NCI-H1417 treated with DMSO at 0.1 percent for 48 hours (cell line): ENCODE results near the gene FGD5.

Experiments
- DNase-seq: peaks from one replicate; lab custom pipeline; 2025; lab: John Stamatoyannopoulos, UW

FGD5 gene

DNA sequence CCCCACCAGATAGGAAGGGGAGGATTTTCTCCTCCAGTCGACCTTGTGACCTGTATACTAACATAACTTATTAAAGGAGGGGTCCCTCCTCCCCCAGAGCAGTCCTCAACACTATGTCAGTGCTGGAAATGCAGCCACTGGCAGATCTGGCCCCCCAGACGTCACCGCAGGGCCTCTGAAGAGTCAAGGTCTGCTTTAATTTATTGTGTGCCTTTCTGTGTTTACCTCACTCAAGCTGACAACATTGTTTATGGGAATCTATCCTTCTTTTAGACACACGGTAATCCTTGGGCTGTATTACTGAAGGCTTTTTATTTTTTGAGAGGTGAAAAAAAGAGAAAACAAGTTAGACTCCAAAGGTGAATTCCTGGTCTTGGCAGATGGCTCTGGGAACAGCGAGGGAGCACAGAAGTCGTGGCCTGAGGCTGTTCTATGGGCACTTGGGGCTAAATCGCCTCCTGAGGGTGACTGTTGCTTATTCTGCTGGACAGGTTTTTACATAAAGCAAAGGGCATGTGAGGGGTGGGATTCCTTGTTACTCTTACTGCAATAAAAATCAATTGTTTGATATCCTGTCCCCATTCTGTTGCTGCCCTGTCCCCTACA, 115.2 kb downstream of the FGD5 start:
- no peak for DNase-seq

DNA sequence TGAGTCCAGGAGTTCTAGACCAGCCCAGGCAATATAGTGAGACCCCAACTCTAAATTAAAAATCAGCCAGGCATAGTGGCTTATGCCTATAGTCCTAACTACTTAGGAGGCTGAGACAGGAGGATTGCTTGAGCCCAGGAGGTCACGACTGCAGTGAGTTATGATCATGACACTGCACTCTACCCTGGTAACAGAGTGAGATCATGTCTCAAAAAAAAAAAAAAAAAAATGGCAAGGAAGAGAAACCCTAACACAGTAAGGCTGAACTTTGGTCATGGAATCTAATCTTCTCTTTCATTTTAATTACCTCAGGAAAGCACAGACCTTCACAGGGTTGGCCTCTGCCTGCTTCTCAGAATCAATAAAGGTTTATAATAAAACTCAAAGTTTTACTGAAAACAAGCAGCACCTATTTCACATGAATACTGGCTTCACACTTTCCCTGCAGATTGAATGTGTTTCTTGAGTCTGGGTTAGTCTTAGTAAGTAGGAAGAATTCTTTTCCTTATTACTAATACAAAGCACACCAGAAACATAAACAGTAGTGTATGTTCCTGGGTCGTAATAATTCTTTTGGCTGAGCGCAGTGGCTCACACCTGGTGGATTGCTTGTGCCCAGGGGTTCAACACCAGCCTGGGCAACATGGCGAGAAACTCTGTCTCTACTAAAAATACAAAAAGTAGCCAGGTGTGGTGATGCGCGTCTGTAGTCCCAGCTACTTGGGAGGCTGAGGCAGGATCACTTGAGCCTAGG, 117.0 kb downstream of the FGD5 start:
- no peak for DNase-seq

DNA sequence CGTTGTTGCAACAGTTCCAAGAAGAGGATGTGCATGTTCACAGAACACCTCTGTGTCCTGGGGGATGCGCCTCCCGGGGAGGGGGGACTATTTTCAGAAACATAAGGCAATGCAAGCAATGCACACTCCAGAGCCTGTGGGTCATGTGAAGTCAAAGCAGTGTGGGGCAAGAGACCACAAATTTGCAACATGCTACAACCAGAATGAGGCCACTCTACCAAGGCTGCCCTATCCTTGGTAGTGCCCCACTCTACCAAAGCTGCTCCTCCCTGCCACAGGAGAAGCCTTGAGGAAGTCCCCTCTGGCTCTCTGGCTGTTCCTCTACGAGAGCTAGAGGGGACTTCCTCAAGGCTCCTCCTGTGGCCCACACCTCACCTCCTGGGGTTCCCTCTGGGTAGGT, 120.2 kb downstream of the FGD5 start:
- DNase-seq = no peak

DNA sequence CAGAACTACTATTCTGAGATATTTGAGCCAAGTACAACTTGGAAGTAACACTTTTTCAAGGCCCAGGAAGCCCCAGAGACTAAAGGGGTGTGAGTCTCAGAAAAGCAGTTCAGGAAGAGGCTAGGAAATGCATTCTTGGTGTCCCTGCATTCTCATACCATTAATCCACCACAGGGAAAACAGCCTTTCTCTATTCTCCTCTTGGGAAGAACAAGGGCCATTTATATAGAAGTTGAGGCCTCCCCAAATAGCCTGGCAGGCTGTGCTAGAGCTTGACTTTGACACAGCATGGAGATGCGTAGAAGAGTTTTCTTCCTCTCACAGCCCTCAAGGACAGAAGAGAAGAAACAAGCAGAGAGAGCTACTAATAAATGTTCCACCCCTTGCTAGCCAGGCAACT, 123.1 kb downstream of the FGD5 start:
- no peak for DNase-seq

DNA sequence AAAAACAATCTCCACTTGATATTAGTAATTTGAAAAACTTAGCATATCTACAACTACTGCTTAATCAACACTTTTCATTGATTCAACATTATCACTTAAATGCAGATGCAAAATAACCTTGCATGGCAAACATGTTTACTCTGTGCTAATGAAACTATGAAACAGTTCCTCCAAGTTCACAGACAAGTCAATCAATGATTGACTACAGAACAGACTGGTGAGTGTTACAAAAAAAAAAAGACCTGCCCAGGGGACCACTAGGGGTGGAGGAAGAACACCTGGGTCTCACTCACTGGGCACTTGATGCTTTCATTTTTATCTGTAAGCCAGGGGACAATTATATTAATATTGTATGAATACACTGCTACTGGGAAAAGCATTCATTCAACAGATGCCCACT, 124.3 kb downstream of the FGD5 start:
- DNase-seq = no peak

DNA sequence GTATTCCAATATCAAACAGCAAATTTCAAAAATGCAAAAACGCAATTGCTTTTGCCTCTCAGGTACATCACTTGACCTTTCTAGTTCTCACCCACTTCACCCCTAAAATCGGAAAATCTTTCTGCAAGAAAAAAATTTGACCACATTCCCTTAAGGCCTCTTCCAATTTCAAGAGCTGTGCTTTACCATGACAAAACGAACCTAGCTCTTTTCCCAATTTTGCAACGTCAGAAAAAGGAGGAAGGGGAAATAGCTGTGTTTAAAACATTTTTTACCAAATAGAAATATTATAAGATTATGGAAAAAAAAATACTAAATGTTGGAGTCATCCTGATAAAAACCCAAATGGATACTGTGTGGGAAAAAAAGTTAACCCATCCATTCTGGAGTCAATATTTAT, 127.5 kb downstream of the FGD5 start:
- no peak for DNase-seq

DNA sequence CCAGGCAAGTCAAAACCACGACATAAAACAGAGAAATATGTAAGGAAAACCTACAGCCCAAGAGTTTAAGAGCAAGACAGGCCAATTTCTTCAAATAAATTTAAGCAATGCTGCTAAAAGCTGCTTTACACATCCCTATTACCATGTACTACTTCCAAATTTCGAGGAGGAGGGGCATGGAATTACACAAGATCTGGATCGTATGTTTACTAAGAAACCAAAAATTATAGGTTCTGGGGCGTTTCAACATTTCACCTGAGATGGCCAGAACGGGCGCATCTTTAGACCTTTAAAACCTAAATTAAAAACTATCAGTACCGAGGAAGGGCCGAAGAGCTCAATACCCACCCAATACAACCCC, 128.0 kb downstream of the FGD5 start:
- DNase-seq = no peak

DNA sequence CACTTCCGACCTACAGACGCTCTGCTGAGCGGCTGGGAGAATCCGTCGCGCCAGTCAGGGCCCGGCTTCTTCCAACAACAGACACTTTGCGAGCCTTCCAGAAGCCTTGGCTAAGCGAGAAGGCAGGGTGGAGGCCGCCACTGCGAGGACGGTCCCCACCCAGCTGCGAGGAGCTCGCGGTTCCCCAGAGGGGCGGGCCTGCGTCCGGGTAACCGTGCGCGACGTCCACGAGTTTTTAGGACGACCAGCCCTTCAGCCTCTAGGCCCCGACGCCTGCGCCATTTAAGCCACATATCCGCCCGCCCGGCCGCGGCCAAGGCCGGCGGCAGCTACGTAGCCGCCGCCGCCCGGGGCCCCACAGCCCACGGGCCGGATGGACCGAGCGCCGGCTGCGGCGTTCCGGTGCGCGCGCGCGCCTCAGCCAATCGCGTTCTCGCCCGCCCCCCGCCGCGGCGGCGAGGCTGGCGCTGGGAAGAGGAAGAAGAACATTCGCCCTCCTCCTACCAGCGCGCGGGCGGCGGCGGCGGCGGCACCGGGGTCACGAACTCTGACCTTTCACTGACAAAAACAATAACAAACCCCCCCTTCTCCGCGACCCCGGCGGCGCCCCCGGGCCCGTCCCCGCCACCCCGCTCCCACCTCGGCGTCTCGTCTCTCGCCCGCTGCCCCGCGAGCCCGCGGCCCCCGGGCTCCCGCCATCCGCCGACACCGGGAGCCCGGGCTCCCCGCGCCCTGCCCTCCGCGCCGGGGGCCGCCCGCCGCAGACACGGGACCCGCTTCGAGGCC, 128.5 kb downstream of the FGD5 start, which contains the start of gene NR2C2:
Gene NR2C2 (plus strand): TSS at position 484 of the 786 bp plus-strand sequence. CDS start 56,332 bp downstream, outside the sequence.
- peak; percentile 9 for DNase-seq

DNA sequence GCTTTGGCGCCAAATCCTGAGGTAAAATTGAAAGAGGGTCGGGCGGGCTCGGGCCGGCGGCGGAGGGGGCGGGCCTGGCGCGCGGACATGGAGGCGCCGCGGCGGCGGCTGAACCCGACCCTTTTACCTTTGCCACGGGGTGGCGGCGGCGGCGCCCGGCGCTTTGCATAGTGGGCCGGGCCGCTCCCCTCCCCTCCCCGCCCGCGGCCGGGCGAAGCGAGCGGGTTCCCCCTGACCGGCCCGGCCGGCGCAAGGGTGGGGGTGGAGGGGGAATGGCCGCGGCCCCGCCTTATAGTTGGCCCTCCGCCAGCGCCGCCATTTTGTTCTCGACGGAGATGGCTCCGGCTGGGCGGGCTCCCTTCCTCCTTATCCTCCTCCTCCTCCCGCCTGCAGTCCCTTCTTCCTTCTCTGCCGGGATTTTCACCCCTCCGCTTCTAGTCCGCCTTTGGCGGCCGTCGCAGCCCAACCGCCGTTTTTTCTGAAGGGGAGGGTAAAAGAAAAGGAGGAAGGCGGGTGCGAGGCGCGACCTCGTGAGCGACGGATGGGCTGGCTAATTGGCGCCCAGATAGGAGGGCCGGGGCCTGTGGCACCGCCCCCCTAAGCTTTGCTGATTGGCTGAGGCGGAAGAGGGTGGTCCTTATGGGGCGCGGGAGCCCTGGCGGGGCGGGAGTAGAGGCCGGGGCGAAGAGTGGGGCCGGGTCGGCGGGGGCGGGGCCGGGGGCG, 129.3 kb downstream of the FGD5 start:
- peak; percentile 56 for DNase-seq

DNA sequence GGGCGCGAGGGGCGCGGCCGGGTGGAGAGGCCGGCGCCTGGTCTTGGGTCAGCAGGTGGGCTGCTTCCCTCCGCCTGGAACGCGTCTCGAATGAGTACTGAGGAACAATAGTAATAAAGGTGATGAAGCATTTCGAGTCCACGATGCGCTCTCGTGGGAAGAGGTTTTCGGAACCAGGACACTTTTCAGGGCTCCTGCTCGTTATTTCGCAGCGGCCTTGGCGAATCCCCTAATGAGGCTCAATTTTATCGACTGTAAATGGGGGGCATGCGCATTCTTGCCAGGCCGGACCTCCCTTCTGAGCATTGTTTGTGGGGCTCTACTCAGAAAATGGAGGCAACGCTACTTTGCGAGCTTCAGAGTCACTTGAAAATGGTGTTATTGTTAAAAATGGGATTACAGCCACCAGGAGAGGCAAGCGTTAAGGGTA, 129.9 kb downstream of the FGD5 start:
- no peak for DNase-seq

DNA sequence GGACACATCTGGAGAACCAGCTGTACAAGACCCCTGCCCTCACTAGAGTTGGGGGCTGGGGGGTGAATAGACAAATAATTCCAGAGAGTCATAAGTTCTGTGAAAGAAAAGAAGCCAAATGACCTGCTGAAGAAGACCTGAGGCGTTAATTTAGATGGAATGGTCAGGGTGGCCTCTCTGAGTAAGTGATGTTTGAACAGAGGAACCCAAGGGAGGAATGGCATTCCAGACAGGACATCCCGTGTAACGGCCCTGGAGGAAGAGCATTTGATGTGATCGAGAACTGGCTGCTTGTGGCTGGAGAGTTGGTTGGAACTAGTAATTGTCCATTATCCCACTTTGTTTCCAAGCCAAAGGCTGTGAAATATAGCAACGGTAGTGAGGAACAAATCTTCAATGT, 130.4 kb downstream of the FGD5 start:
- DNase-seq = no peak

DNA sequence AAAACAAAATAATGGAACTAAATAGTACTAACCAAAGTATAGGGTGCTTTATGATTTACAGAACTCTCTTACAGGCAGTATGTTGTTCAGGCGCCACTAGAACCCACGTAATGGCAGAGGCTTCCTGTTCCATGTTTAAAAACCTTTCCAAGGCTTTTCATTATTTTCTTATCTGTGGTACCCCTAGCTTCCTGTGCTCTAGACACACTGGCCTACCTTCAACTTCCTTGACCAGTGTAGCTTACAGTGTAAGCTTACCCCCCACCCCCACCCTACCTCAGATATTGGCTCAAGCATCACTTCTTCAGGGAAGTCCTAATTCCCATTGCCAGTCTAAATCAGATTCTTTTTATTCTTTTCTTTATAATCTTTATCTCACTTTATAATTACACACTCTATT, 131.5 kb downstream of the FGD5 start:
- no peak for DNase-seq

DNA sequence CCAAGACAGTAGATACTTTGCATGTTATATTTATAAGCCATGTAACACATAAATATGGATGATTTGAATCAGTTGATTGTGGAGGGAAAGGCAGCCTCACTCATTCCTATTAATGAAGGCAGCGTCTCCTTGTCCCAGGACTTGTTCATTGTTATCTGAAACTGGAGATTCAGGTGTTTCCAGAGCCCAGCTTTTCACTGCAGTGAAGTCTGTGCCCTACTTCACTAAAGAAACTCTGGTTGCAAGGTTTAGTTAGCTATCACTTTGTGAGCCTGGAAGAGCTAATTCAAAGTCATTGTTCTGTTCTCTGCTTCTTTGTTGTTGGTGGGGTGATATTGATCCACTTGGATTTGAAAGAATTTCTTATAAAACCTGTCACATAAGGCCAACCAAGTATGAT, 138.4 kb downstream of the FGD5 start:
- no peak for DNase-seq

DNA sequence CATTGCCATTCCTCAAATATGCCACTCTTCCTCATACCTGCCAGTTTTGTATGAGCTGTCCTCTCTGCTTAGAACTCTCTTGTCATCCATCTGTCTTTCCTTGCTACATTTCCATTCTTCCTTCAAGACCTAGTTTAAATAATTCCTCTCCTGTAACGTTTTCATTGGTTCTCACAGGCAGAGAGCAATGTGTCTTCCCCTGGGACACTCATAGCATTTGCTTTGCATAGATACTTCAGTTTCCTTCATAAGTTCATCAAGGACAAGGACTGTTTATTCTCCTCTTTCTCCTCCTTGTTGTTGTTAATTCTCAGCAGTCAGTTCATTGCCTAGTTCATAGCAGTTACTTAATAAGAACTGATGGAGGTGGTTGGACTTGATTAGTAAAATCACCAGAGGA, 139.2 kb downstream of the FGD5 start:
- DNase-seq = no peak

DNA sequence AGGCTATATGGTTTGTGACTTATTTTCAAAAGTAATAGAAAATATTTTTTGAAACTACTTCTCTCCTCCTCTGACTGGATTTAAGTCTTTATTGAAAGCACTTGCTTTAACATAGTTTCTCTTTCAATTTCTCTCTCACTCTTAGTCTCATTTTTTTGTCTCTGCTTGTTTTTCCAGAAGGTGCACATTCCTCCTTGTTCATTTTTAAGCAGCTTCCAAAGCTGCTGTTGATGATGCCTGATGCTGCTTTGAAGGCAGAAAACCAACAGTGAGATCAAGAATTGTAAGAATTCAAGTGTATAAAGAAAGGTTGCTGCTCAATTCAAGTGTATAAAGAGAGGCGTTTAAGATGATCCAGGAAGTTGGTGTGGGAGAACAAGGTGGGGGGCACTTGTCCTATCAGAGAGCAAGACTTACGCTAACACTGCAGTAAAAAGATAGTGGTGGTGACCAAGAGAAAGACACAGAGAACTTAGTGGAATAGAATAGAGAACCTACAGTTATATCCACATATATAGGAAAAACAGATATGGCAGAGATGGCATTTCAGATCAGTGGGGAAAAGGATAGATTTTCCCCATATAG, 140.7 kb downstream of the FGD5 start:
- DNase-seq = no peak

DNA sequence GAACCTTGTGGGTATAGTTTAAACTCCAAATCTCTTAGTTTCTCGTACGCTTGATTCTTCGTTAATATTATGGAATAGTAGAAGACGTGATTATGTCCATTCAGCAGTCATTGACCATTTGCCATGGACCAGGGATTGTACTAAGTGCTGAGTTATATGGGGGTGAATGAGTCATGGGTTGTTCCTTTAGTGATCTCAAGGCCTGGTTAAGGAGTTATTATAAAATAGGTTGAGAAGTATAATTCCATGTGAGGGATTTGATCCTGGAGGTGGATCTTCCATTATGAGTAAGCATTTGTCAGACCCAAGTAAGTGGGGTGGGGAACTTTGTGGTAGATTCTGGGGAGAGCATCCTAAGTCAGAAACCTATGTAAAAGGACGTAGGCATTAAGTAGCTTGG, 144.0 kb downstream of the FGD5 start:
- no peak for DNase-seq

DNA sequence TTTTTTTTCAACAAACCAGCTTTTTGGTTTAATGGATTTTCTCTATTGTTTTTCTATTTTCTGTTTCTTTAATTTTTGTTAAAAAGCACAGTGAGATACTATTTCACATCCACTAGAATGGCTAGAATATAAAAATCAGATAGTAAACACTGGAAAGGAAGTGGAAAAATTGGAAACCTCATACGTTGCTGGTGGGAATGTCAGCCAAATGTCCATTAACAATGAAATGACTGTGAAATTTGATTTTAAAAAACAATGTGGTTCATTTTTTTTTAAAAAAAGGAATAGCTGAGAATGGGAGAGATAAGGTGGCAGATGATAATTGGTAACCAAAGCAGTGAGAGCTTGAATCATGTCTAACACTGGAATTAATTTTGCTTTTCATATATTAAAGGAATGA, 148.5 kb downstream of the FGD5 start:
- no peak for DNase-seq

DNA sequence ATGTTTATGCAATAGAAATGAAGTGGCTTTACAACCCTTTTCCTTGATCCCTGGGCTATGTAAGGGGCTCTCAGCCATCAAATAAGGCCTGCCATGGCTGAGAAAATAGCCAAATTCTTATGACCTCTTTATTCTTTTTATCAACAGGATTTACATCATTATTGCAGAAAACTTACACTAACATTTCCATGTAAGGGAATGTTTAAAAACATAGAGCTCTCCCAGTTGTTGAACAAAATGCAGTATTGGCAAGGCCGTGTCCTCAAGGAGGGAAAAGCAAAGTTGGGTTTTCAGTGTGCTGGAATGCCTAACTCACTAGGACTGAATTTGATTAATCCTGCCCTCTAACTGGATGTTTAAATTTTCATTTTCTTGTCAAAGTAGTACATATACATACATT, 150.9 kb downstream of the FGD5 start:
- no peak for DNase-seq

DNA sequence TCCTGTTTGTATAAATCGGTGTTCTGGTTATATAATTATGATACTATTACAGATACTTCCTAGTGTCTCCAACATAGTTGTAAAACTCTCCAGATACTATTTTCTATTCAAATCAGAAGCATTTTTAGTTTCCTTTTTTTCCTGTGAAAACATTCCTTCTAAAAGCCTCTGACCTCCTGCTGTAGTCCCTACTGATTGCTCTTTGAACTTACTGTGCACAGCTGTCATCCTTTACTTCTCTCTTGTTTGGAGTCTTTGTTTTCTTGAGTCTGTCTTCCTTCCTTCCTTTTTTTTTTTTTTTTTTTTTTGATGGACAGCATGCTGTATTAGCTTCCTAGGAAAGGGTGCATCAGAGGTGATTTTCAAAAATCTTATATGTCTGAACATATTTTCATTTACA, 157.6 kb downstream of the FGD5 start:
- DNase-seq = no peak

DNA sequence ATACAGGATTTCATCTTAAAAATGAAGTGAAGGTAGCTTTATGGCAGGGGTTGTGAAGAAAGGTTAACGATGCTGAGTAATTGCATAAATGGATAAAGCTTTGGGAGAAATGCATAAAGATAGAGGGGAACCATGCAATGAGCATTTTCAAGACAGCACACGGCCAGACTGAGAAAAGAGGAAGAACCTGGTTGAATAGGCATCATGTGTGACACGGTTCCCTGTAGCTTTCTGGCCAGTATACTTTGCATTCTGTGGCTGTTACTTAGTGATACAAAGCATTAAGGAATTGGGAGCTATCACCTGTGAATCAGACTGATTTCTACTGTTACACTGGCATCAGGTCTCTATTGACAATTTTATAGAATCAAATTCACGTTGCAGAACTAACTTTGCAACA, 161.9 kb downstream of the FGD5 start:
- no peak for DNase-seq
